HG02885 (cell line): ENCODE results near the gene GDF9.

Experiments used
- ATAC-seq: cut with Tn5 transposase; IDR thresholded peaks from one replicate; pipeline ENCODE4 v1.9.1; 2021; ENCODE audit warnings: mild to moderate bottlenecking; ENCODE audit not compliant: unreplicated experiment, poor library complexity

Gene GDF9

DNA sequence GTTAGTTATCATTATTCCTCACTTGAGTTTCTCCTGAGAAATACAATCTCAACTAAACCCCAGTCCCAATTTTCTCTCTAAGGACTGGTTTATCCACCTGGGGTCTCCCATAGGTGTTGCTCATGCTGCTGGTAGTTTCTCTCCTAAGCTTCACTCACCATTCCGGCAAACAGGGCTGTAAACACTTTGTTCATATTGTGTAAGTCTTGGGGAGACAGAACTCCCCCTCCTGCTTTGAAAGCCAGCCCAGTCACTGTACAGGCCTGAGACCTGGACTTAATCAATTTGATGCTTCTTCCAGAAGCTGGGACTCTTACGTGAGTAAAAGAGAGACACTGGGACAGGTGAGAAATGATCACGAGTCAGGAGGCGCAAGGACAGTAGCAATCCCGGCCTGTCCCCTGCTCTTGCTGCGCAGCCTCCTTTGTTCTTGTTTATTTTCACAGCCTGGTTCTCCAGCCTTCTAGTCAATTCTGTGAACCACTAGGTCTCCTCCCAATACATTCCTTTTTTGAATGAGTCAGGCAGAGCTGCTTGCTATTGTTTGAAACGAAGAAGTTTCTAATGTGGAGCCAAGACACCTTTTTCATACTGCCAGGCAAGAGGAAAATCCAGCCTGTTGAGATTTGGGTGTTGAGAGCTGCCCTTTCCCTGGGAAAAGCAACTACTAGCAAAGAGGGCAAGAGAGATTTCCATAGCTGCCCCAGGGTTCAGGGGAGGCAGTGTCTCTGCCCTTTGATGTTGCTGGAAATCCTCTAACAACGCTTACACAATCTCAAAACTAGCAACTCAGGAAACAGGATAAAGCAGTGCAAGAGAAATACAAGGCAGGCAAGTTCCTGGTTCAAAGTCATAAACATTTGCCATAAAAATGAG lies 26.6 kb downstream of the GDF9 start:
- no peak for ATAC-seq

- no peak for ATAC-seq
These were observed 27.6 kb downstream of the GDF9 start for GRCh38 chr5:132838516-132839282.

DNA sequence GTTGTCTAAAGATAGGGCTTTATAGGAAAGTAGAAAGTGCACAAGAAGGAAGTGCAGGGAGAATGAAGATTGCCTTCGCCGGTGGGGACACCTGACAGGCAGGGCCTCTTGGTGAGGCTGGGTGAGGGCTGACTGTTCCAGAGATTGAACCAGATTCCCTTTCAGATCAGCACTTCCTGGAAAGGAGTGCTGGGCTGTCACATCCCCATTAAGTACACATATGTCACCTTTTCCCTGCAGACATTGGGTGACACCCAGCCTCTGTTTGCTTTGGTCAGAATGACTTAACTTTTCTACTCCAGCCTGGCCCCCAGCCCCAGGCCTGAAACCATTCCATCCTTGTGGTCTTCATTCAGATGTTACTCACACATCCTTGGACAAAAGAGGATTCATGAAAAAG lies 28.4 kb downstream of the GDF9 start:
- no peak for ATAC-seq

GRCh38 chr5:132836852-132837251 lies 29.4 kb downstream of the GDF9 start:
- no peak for ATAC-seq

DNA sequence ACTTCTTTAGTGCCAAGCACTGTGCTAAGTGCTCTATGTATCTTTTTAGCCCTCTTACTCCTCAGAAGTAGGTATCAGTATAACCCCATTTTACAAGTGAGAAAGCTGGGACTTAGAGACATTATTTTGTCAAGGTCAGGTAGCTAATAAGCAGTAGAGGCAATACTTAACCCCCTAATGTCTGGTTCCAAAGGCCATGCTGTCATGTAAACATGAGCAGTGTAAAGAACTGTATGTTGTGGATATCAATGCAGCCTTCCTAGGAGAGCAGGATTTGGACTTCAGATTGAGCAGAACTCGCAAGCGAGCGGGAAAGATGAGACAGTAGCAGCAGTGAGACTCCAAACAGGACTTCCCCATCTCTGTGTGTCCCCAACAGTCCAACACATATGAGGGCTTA lies 32.2 kb downstream of the GDF9 start:
- ATAC-seq: no peak

DNA sequence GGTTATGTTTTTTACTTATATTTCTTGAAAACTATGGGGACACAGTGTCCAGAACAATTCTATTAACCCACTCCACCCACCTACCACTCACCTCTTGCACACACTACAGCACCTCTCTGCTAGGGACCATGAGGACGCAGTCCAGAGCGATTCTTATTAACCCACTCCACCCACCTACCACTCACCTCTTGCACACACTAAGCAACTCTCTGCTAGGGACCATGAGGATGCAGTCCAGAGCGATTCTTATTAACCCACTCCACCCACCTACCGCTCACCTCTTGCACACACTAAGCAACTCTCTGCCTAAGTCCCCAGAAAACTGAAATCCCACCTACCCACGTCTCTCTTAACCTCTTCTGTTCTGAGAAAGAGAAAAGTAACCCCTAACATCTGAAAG lies 33.7 kb downstream of the GDF9 start:
- no peak for ATAC-seq

GRCh38 chr5:132831095-132831860 lies 35.0 kb downstream of the GDF9 start:
- no peak for ATAC-seq

DNA sequence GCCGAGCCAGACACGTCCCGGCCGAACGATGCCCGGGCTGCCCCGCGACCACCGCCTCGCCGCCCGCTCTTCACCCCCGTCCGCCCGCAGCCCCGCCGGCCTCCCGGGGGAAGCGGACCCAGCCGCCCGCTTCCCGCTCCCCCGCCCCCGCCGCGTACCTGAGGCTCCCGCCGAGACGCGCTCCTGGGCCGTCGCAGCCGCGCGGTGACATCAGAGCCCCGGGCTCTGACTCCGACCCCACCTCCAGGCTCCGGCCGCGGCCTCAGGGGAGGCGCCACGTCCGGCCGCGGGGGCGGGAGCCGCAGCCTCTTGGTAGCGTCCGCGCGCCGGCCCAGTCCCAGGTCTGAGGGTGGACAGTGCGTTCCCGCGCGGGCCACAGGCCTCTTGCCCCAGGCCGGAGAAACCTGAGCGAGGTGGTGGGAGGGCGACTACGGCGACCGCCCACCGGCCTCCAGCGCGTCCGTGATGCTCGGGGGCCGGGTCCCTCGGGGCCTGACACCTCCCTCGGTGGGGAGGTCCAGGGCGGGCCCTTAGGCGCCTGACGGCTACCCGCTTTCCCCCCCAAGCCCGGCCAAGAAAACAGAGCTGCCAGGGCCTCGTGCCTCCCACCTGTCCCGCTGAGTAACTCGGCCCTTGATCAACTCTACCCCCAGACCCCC lies 35.7 kb downstream of the GDF9 start, which contains the start of gene SHROOM1:
Gene SHROOM1, minus strand, starts transcription at position 212 of the 659 bp plus-strand sequence. CDS start 4,507 bp downstream, outside the sequence.
- ATAC-seq: peak; percentile 82

GRCh38 chr5:132829742-132830435 lies 36.4 kb downstream of the GDF9 start:
- ATAC-seq: peak; percentile 78

DNA sequence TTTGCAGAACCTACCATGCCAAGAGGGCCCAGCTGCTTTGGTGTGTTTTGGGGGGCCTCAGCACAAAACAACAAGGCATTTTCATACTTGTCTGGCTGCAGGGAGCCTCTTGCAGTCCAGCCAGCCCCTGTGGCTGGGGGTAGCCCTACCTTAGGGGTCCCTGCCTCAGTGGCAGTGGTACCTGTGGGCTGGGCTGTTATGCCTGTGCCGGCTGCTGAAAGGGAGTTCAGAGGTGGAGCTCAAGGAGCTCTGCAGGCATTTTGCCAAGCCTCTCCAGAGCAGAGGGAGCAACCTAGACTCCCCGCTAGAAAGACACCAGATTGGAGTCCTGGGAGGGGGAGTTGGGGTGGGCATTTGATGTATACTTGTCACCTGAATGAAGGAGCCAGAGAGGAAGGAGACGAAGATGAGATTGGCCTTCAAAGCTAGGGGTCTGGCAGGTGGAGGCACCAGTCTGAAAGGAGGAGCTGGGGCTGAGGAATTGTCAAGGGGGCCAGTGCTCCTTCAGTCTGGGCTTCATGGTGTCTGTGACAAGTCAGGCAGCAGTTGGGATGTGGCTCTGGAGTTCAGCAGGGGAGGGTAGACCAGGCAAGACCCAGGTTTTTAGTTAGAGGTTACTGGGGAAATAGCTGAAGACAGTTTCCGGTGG lies 37.3 kb downstream of the GDF9 start:
- no peak for ATAC-seq

DNA sequence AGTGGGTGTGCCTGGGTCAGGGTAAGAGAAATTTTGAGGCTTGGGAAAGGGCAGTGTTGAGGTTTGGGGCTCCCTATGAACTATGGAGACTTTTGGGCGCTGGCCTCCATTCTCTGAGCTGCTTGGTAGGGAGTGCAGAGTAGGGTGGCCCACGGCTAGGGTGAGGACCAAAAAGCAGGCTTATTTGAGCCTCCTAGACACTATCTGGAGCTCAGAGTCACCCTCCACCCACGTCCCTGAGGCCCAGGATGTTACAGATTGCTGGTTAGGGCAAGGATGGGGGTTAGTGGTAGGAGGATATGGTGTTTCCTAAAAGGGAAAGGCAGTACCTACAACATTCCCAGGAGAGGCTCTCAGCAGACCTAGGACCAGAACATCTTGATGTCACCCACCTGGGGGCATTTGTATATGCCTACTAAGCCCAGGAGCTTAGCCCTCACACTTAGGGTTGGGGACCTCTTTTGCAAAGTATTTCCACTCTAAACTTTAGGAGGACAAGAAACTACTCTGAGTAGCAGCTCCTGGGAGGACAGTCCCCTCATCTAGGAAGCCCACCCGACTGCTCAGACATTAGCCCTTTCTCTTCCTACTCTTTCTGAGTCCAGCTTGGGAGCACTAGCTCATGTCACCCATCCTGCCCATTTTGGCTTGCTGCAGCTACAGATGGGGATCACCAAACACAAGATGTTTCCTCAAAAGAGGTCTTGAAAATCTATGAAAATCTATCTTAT lies 38.2 kb downstream of the GDF9 start:
- no peak for ATAC-seq

GRCh38 chr5:132826424-132827082 lies 39.7 kb downstream of the GDF9 start:
- no peak for ATAC-seq

GRCh38 chr5:132825834-132826391 lies 40.4 kb downstream of the GDF9 start:
- no peak for ATAC-seq

- no peak for ATAC-seq
These were observed 41.0 kb downstream of the GDF9 start for GRCh38 chr5:132825033-132825833.

DNA sequence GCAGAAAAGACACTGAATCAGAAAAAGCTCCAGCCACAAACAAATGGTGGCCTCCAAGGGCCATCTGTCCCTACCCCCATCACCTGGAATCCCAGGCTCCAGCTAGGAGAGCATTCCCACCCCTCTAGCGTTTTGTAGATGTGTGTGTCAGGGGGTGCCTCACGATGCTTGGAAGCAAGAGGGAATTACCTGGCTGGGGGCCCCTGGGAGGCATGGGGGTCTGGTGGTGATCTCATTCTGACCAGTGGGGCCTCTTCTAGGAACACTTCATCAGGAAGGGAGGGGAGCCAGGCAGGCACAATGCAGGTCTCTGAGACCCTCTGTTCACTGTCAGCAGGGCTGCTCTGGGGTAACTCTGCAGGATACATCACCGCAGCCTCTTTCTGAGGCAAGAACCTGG lies 41.8 kb downstream of the GDF9 start:
- ATAC-seq: no peak

DNA sequence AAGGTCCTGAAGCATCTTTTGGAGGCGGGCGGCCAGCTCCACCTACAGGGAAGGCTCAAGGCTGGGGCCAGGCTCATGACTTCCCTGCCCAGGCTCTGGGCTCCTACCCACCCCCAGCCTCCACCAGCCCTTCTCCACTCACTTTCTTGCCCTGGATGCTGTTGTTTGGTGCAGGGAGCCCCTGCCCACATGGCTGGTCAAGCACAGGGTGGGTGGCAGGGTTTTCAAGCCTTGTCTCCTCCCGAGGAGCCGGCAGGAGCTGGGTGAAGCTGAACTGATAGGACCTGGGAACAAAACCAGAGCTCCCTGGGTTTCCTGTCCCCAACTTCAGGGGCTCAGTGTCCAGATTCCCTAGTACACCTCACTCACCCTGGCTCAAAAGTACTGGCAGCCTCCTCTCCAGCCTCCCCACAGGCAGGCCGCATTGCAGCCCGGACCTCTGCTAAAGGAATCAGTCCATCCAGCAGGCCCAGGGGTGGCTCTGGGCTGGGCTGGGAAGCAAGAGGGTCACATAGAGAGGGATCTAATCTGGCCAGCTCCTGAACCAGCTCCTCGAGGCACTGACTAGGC lies 42.7 kb downstream of the GDF9 start:
- no peak for ATAC-seq
